Suprapubic skin (tissue), 4 donors: ENCODE results near the gene PRTFDC1. TPM values are rescaled to one million over a fixed set of nuclear protein-coding genes. Genes with fewer than 3 reads are reported as not detected.
A peak's percentile ranks its signal among the peaks of the same experiment; 100 is the strongest.

ENCODE experiments used
- DNase-seq, 2 donors: peaks; one replicate each; pipeline ENCODE4 v3.0.0-alpha.2; 2019; ENCODE audit warnings: low spot score in 2 of 2
- H3K27ac ChIP-seq: fragments of 200-600 bp; sonication (generic); one replicate; pipeline ENCODE4 v1.5.1; 2019
- H3K27me3 ChIP-seq: fragments of 200-600 bp; sonication (generic); one replicate; pipeline ENCODE4 v1.5.1; 2019
- H3K36me3 ChIP-seq: fragments of 200-600 bp; sonication (generic); one replicate; pipeline ENCODE4 v1.5.1; 2019
- H3K4me1 ChIP-seq: fragments of 200-600 bp; sonication (generic); one replicate; pipeline ENCODE4 v1.5.1; 2019
- H3K4me3 ChIP-seq: fragments of 200-600 bp; sonication (generic); one replicate; pipeline ENCODE4 v1.5.1; 2019; ENCODE audit warnings: mild to moderate bottlenecking
- H3K9me3 ChIP-seq: fragments of 200-600 bp; sonication (generic); one replicate; pipeline ENCODE4 v1.5.1; 2019
- CTCF ChIP-seq, 2 donors: fragments of 200-600 bp in 1 of 2; fragments of 450-650 bp in 1 of 2; sonication (generic) in 1 of 2; IDR thresholded peaks; one replicate each; pipeline ENCODE4 v1.5.1; 2016 to 2019; ENCODE audit warnings: antibody characterized with exemption in 2 of 2, mild to moderate bottlenecking in 1 of 2, moderate library complexity in 1 of 2
- EP300 ChIP-seq: sonication (generic); formaldehyde crosslinking; IDR thresholded peaks from one replicate; pipeline ENCODE4 v1.6.1; 2017; ENCODE audit warnings: antibody characterized with exemption
- POLR2A ChIP-seq, 2 donors: fragments of 450-650 bp; IDR thresholded peaks; one replicate each; pipeline ENCODE4 v1.6.1; 2017; ENCODE audit warnings: antibody characterized with exemption in 2 of 2, mild to moderate bottlenecking in 2 of 2, moderate library complexity in 2 of 2
- POLR2AphosphoS5 ChIP-seq, 3 donors: sonication (generic); formaldehyde crosslinking; IDR thresholded peaks; one replicate each; pipeline ENCODE4 v1.6.1; 2017; ENCODE audit warnings: antibody characterized with exemption in 3 of 3
- WGBS: methylation state at CpG from one replicate; pipeline ENCODE4 v1.1.5; 2018; 5-methylcytosine and 5-hydroxymethylcytosine counted together
- total RNA-seq, 4 donors: library from RNA; depleted of rRNA; stranded (reverse); fragments of >200 nt; gene quantifications; one replicate each; pipeline ENCODE4 v1.1.0, GENCODE V29; 2016

The PRTFDC1 gene
- total RNA-seq, 4 donors from 2014 or later: 0.40 to 0.76 (median 0.69) TPM

DNA sequence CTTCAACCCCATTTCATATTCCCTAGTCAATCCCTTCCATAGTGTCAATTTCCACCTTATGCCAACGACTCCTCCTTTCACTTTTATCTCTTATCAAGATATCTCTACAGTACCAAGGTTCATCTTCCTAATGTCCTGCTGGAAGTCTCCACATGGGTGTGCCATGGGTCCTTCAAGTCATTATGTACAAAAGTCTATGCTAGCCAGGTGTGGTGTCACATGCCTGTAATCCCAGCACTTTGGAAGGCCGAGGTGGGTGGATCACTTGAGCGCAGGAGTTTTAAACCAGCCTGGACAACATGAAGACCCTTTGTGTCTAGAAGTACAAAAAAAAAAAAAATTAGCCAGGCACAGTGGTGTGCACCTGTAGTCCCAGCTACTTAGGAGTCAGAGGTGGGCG, 47.6 kb downstream of the PRTFDC1 start:
- no peak overlapping the region for H3K27ac ChIP-seq
- DNase-seq: no peak
- H3K4me3 ChIP-seq: no peak overlapping the region
- H3K4me1 ChIP-seq: peaks cover 13% of the 10 kb centered on the region
- H3K9me3 ChIP-seq: no peaks in the 10 kb centered on the region
- no peaks in the 10 kb centered on the region for H3K27me3 ChIP-seq
- TF ChIP-seq POLR2A (IDR thresholded peaks at IDR 0.05) (no peak), POLR2AphosphoS5 (IDR thresholded peaks at IDR 0.05) (no peak), CTCF (IDR thresholded peaks at IDR 0.05) (no peak), EP300 (no peak)
- 93% methylated on average over 4 of the region's 4 CpGs for WGBS
- H3K36me3 ChIP-seq: no peaks in the 10 kb centered on the region

DNA sequence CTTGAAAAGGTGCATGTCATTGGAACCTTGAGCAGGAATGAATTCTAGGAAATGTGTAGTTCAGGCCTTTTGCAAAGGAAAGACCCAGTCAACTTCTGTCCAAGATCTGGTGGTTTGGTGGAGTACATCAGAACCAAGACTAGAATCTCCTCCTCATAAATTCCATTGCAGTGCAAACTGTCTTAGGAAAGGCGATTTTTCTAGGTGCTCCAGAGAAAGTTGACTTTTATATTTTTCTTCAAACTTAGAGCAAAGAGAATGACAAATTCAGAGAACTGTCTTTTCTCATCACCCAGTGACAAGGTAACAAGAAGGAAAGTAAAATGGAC, 50.0 kb downstream of the PRTFDC1 start:
- TF ChIP-seq POLR2AphosphoS5 (IDR thresholded peaks at IDR 0.05) (no peak), POLR2A (IDR thresholded peaks at IDR 0.05) (no peak), EP300 (no peak), CTCF (IDR thresholded peaks at IDR 0.05) (no peak)
- no peak overlapping the region for H3K4me3 ChIP-seq
- no peaks in the 10 kb centered on the region for H3K27me3 ChIP-seq
- H3K4me1 ChIP-seq: peaks cover 13% of the 10 kb centered on the region
- no peak overlapping the region for H3K27ac ChIP-seq
- WGBS: 63% methylated on average over 1 of the region's 1 CpG
- no peaks in the 10 kb centered on the region for H3K9me3 ChIP-seq
- H3K36me3 ChIP-seq: no peaks in the 10 kb centered on the region
- DNase-seq: no peak

DNA sequence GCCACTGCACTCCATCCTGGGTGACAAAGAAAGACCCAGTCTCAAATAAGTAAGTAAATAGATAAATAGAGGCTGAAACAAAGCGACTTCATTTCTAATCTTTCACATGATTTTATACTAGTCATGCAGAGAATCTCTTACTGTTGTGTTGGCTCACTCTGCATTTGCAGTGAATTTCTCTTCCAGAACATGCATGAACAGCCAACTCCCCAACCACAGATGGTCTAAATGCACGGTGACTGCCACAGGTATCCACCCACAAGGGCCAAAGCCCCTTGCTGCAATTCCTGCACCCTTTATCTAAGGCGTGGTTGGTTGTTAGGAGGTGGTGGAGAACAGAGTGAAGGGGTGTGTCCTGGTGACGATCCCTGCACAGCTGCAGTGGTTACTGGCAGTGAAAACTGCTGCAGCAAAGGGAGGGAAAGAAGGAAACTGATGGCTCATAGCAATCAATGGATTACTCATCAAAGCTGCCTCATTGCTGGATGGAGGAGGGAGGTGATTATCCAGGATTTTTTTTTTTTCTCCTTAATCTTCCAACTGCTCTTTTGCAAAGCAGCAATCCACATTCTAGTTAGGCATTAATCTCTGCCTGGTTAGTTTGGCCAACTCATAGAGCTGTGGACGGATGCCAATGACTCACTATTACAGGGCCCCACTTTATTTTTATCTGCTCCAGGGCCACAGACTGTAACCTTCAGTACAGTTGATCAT, 50.6 kb downstream of the PRTFDC1 start:
- DNase-seq: no peak
- Histone ChIP-seq H3K4me1 (peaks cover 13% of the 10 kb centered on the region), H3K27ac (peak overlapping the region; percentile 27), H3K9me3 (no peaks in the 10 kb centered on the region), H3K27me3 (no peaks in the 10 kb centered on the region), H3K36me3 (no peaks in the 10 kb centered on the region), H3K4me3 (no peak overlapping the region)
- no peak for TF ChIP-seq EP300
- TF ChIP-seq POLR2A (IDR thresholded peaks at IDR 0.05): no peak
- no peak for TF ChIP-seq POLR2AphosphoS5 (IDR thresholded peaks at IDR 0.05)
- TF ChIP-seq CTCF (IDR thresholded peaks at IDR 0.05): no peak
- 17% methylated on average over 5 of the region's 5 CpGs for WGBS

- no peaks in the 10 kb centered on the region for H3K27me3 ChIP-seq
- peak overlapping the region; percentile 27 for H3K27ac ChIP-seq
- H3K4me1 ChIP-seq: peaks cover 13% of the 10 kb centered on the region
- TF ChIP-seq POLR2A (IDR thresholded peaks at IDR 0.05) (no peak), POLR2AphosphoS5 (IDR thresholded peaks at IDR 0.05) (no peak), CTCF (IDR thresholded peaks at IDR 0.05) (no peak), EP300 (no peak)
- 81% methylated on average over 7 of the region's 7 CpGs for WGBS
- no peaks in the 10 kb centered on the region for H3K9me3 ChIP-seq
- H3K36me3 ChIP-seq: no peaks in the 10 kb centered on the region
- H3K4me3 ChIP-seq: no peak overlapping the region
- no peak for DNase-seq
Measured at GRCh38 chr10:24900888-24901685, 51.3 kb downstream of the PRTFDC1 start.

- H3K4me3 ChIP-seq: no peak overlapping the region
- H3K27me3 ChIP-seq: no peaks in the 10 kb centered on the region
- WGBS: 93% methylated on average over 2 of the region's 2 CpGs
- H3K36me3 ChIP-seq: no peaks in the 10 kb centered on the region
- H3K9me3 ChIP-seq: no peaks in the 10 kb centered on the region
- H3K4me1 ChIP-seq: peaks cover 13% of the 10 kb centered on the region
- no peak for DNase-seq
- H3K27ac ChIP-seq: no peak overlapping the region
- TF ChIP-seq EP300 (no peak), POLR2A (IDR thresholded peaks at IDR 0.05) (no peak), POLR2AphosphoS5 (IDR thresholded peaks at IDR 0.05) (no peak)
Measured at GRCh38 chr10:24899571-24899970, 52.8 kb downstream of the PRTFDC1 start.
